Gastrocnemius medialis (tissue), 4 donors: ENCODE measurements around the gene SP4. TPM values are rescaled to one million over a fixed set of nuclear protein-coding genes. Genes with fewer than 3 reads are reported as not detected.

Experiments
- ATAC-seq, 2 donors: fragments of 150-250 bp; one replicate each; pipeline ENCODE4 v1.9.1; 2016
- DNase-seq, 2 donors: peaks; one replicate each; pipeline ENCODE4 v3.0.0-alpha.2; 2019
- H3K27ac ChIP-seq, 4 donors: fragments of 200-600 bp; sonication (generic); 1 replicate in 1 of 4; 2 replicates in 3 of 4; pipeline ENCODE4 v1.5.1; 2016 to 2018; ENCODE audit warnings: mild to moderate bottlenecking in 2 of 4, moderate library complexity in 1 of 4
- H3K27me3 ChIP-seq, 3 donors: fragments of 200-600 bp; sonication (generic) in 2 of 3; 1 replicate in 1 of 3; 2 replicates in 2 of 3; pipeline versions ENCODE4 v1.5.1 to v1.6.0; 2016 to 2019; ENCODE audit warnings: mild to moderate bottlenecking in 1 of 3, moderate library complexity in 1 of 3
- H3K36me3 ChIP-seq, 2 donors: fragments of 200-600 bp; sonication (generic) in 1 of 2; one replicate each; pipeline ENCODE4 v1.5.1; 2017 to 2018
- H3K4me1 ChIP-seq, 2 donors: fragments of 200-600 bp; sonication (generic) in 1 of 2; one replicate each; pipeline ENCODE4 v1.5.1; 2016 to 2017; ENCODE audit warnings: mild to moderate bottlenecking in 2 of 2
- H3K4me3 ChIP-seq, 4 donors: fragments of 200-600 bp; sonication (generic) in 3 of 4; 1 replicate in 1 of 4; 2 replicates in 3 of 4; pipeline ENCODE4 v1.5.1; 2016 to 2019; ENCODE audit warnings: mild to moderate bottlenecking in 2 of 4
- H3K9me3 ChIP-seq, 3 donors: fragments of 200-600 bp; sonication (generic) in 2 of 3; 1 replicate in 1 of 3; 2 replicates in 2 of 3; pipeline ENCODE4 v1.5.1; 2016 to 2019
- CTCF ChIP-seq, 5 experiments: fragments of 450-650 bp in 3 of 5; fragments of 200-600 bp in 2 of 5; sonication (generic) in 2 of 5; IDR thresholded peaks in 4 of 5; conservative IDR thresholded peaks in 1 of 5; 1 replicate in 4 of 5; 2 replicates in 1 of 5; pipeline ENCODE4 v1.5.1; 2016 to 2019; ENCODE audit warnings: antibody characterized with exemption in 5 of 5, mild to moderate bottlenecking in 3 of 5, moderate library complexity in 3 of 5
- POLR2A ChIP-seq, 2 donors: fragments of 450-650 bp; IDR thresholded peaks; one replicate each; pipeline ENCODE4 v1.6.1; 2017; ENCODE audit warnings: antibody characterized with exemption in 2 of 2, mild to moderate bottlenecking in 2 of 2, moderate library complexity in 2 of 2
- in situ Hi-C, 4 donors: fragments of 200-750 bp; cut with MboI; loops; one replicate each; pipeline versions ENCODE4 v1.15.0 to v1.8.0; 2017; ENCODE audit warnings: low sequenced_read_pairs in 4 of 4
- intact Hi-C: fragments of 100-400 bp; cut with DNase I; formaldehyde crosslinking; loops from one replicate; pipeline ENCODE4 v1.15.1; 2023; ENCODE audit warnings: low total_unique reads
- microRNA counts, 2 donors: library from miRNA; unstranded; fragments of <30 nt; microRNA quantifications; one replicate each; lab custom pipeline; 2016
- microRNA-seq, 2 donors: library from miRNA; unstranded; fragments of <30 nt; microRNA quantifications; one replicate each; pipeline ENCODE4, GENCODE V29; 2016; ENCODE audit warnings: borderline replicate concordance in 2 of 2
- total RNA-seq, 4 donors: library from RNA; depleted of rRNA; stranded (reverse); fragments of >200 nt; gene quantifications; one replicate each; pipeline versions ENCODE4 v1.1.0 to v1.2.3, GENCODE V29; 2016

Gene SP4
- total RNA-seq, 4 donors from 2014 or later: 8.0 to 13.9 (median 9.5) TPM

- TF ChIP-seq POLR2A (IDR thresholded peaks at IDR 0.05): no peak
- TF ChIP-seq CTCF (IDR thresholded peaks at IDR 0.05 in 4 of 5, conservative IDR thresholded peaks at IDR 0.05 in 1 of 5): no peak
- H3K27ac ChIP-seq: no peak overlapping the region
- H3K4me1 ChIP-seq: no peaks in the 10 kb centered on the region
- H3K36me3 ChIP-seq: no peaks in the 10 kb centered on the region
- H3K4me3 ChIP-seq: no peak overlapping the region
- no peak for ATAC-seq
- peaks cover 0 to 3% (median 3%) of the 10 kb centered on the region in 3 donors for H3K27me3 ChIP-seq
- in situ Hi-C loops (no loop called here), intact Hi-C loops (no loop called here)
- no peaks in the 10 kb centered on the region for H3K9me3 ChIP-seq
- DNase-seq: no peak
These were observed 123.1 kb downstream of the SP4 start for GRCh38 chr7:21550821-21551531.

DNA sequence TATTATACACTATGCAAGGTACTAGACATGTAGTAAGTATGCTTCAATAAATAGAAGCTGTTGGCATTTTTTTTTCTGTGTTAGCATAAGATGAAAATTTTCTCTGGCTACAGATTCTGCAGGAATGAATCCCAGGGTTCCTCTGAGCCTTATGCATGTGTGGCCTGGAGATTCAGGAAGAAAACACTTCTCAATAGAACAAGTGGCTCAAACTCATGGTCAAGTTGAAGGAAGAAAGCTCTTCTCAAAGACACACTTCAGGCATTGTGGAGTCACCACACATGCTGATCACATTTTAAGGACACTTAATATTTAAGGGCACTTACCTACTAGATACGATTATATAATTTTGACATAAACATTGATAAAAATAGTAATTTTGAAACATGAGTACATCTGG is 134.5 kb downstream of the SP4 start:
- ATAC-seq: no peak
- in situ Hi-C loops (no loop called here), intact Hi-C loops (no loop called here)
- no peaks in the 10 kb centered on the region for H3K4me1 ChIP-seq
- no peak for DNase-seq
- no peaks in the 10 kb centered on the region for H3K36me3 ChIP-seq
- H3K27me3 ChIP-seq: no peaks in the 10 kb centered on the region
- no peak overlapping the region for H3K4me3 ChIP-seq
- TF ChIP-seq CTCF (IDR thresholded peaks at IDR 0.05 in 4 of 5, conservative IDR thresholded peaks at IDR 0.05 in 1 of 5) (no peak), POLR2A (IDR thresholded peaks at IDR 0.05) (no peak)
- no peaks in the 10 kb centered on the region for H3K9me3 ChIP-seq
- no peak overlapping the region for H3K27ac ChIP-seq

MicroRNA genes within 50 kb of the gene (microRNA counts, 767-probe panel; counts per million panel counts)
- 356 to 448 counts per million in 2 donors for microRNA hsa-miR-1183 (lab: Ali Mortazavi, UCI)

Small RNAs within 50 kb of the gene (microRNA-seq; reads per million reads assigned to microRNA genes)
- 0 reads per million in 2 donors for gene MIR1183

Other genes starting within 250 kb of the SP4 start
- under 1 TPM; 0.10 to 0.62 (median 0.23) TPM for gene DNAH11, start 115.0 kb downstream of the SP4 start, total RNA-seq